K562 (cell line): ENCODE data around the gene CACNA2D3. TPM values are rescaled to one million over a fixed set of nuclear protein-coding genes. Genes with fewer than 3 reads are reported as not detected.

ENCODE experiments used
- ATAC-seq: fragments of 200-7000 bp; cut with Tn5 transposase; 3 replicates; pipeline ENCODE4 v1.9.1; 2020; ENCODE audit warnings: moderate library complexity
- BruUV-seq: library from RNA; stranded (reverse); fragments of 400-500 nt; replicated peaks from 2 replicates; lab custom pipeline; 2021; lab: Mats Ljungman, UMichigan
- CTCF ChIA-PET: fragments of 300-600 bp; formaldehyde crosslinking; extraction: SDS; loops from one replicate; lab custom pipeline; 2021; ENCODE audit warnings: low intra/inter-chr PET ratio; lab: Yijun Ruan, JAX
- POLR2A ChIA-PET: fragments of 300-600, 350-650 bp; sonication (Branson Sonifier 250); formaldehyde crosslinking; extraction: SDS; loops from one replicate; lab custom pipeline; 2021; ENCODE audit warnings: antibody characterized with exemption, inconsistent platforms; lab: Yijun Ruan, JAX
- DNase-seq, 4 experiments: peaks; one replicate each; pipeline versions ENCODE4 v3.0.0 to v3.0.0-alpha.2; 2011 to 2018; ENCODE audit warnings: low spot score in 3 of 4, mixed read lengths in 3 of 4; ENCODE audit errors: extremely low read depth in 1 of 4
- FAIRE-seq: peaks from 2 replicates; lab custom pipeline; 2011; peaks lifted over from hg19 to GRCh38; lab: Jason Lieb, UNC
- H2AFZ ChIP-seq: 2 replicates; pipeline ENCODE4 v1.6.0; 2011; ENCODE audit warnings: low read depth, low read length, control low read depth, inconsistent platforms
- H3K27ac ChIP-seq: fragments of 200-600 bp; 3 replicates; pipeline ENCODE4 v1.8.0; 2011; ENCODE audit warnings: low read depth, mild to moderate bottlenecking, control low read depth, inconsistent platforms, low read length, moderate library complexity, mixed read lengths; ENCODE audit errors: extremely low read depth
- H3K27me3 ChIP-seq, 2 experiments: fragments of 300-600 bp in 1 of 2; 2 replicates in 1 of 2; 3 replicates in 1 of 2; pipeline versions ENCODE4 v1.6.0 to v1.8.0; 2011; ENCODE audit warnings: inconsistent platforms in 2 of 2, low read length in 2 of 2, mild to moderate bottlenecking in 1 of 2, mixed read lengths in 1 of 2, moderate library complexity in 1 of 2; ENCODE audit not compliant: control insufficient read depth in 2 of 2, insufficient read depth in 2 of 2
- H3K36me3 ChIP-seq: fragments of 300-600 bp; 3 replicates; pipeline ENCODE4 v1.8.0; 2011; ENCODE audit warnings: mild to moderate bottlenecking, low read length, inconsistent platforms; ENCODE audit not compliant: control insufficient read depth, insufficient read depth
- H3K4me1 ChIP-seq, 2 experiments: fragments of 200-600 bp in 1 of 2; replicated peaks in 1 of 2; 2 replicates in 1 of 2; 3 replicates in 1 of 2; pipeline versions ENCODE4 v1.5.1 to v1.8.0; 2011; ENCODE audit warnings: inconsistent platforms in 2 of 2, low read length in 2 of 2, mild to moderate bottlenecking in 1 of 2, mixed read lengths in 1 of 2, moderate library complexity in 1 of 2; ENCODE audit not compliant: control insufficient read depth in 2 of 2, insufficient read depth in 2 of 2
- H3K4me2 ChIP-seq: 2 replicates; pipeline ENCODE4 v1.6.1; 2011; ENCODE audit warnings: low read length, control low read depth, inconsistent platforms, mixed read lengths; ENCODE audit not compliant: insufficient read depth
- H3K4me3 ChIP-seq: fragments of 200-600 bp; sonication (generic), shearing (Covaris generic); 2 replicates; pipeline ENCODE4 v1.5.1; 2016; ENCODE audit warnings: control low read depth, inconsistent platforms
- H3K79me2 ChIP-seq: fragments of 200-600 bp; 3 replicates; pipeline ENCODE4 v1.8.0; 2011; ENCODE audit warnings: low read length, inconsistent platforms; ENCODE audit not compliant: control insufficient read depth, insufficient read depth
- H3K9ac ChIP-seq, 2 experiments: 2 replicates each; pipeline versions ENCODE4 v1.6.0 to v1.6.1; 2011; ENCODE audit warnings: low read depth in 2 of 2, low read length in 2 of 2, control low read depth in 1 of 2, inconsistent platforms in 1 of 2, mild to moderate bottlenecking in 1 of 2, mixed read lengths in 1 of 2; ENCODE audit not compliant: insufficient read depth in 1 of 2
- H3K9me1 ChIP-seq: one replicate; pipeline ENCODE4 v1.6.0; 2011; ENCODE audit warnings: inconsistent platforms, mild to moderate bottlenecking, low read length, moderate library complexity; ENCODE audit not compliant: control insufficient read depth, insufficient read depth
- H3K9me3 ChIP-seq: replicated peaks from 2 replicates; pipeline ENCODE4 v1.5.1; 2011; ENCODE audit warnings: low read depth, low read length, inconsistent platforms; ENCODE audit not compliant: control insufficient read depth, insufficient read depth
- H4K20me1 ChIP-seq: replicated peaks from 2 replicates; pipeline ENCODE4 v1.6.1; 2011; ENCODE audit warnings: low read length, inconsistent platforms, mixed read lengths; ENCODE audit not compliant: control insufficient read depth, insufficient read depth
- E2F1 ChIP-seq: sonication (generic); formaldehyde crosslinking; IDR thresholded peaks from 2 replicates; pipeline ENCODE4 v1.8.1; 2023; ENCODE audit warnings: mild to moderate bottlenecking, missing genetic modification reagents, moderate library complexity
- EHMT2 ChIP-seq: fragments of 450-650 bp; IDR thresholded peaks from 2 replicates; pipeline ENCODE4 v1.6.1; 2018; ENCODE audit warnings: antibody characterized with exemption
- EP400 ChIP-seq: fragments of 450-650 bp; IDR thresholded peaks from 2 replicates; pipeline ENCODE4 v1.6.1; 2017; ENCODE audit warnings: antibody characterized with exemption, mild to moderate bottlenecking, moderate library complexity
- SIX5 ChIP-seq, 2 experiments: IDR thresholded peaks; 2 replicates each; pipeline ENCODE4 v1.6.1; 2011; ENCODE audit warnings: low read length in 2 of 2, borderline replicate concordance in 1 of 2, low read depth in 1 of 2, mild to moderate bottlenecking in 1 of 2, moderate library complexity in 1 of 2; ENCODE audit not compliant: insufficient read depth in 1 of 2
- ZFP1 ChIP-seq: fragments of 450-650 bp; formaldehyde crosslinking; IDR thresholded peaks from 2 replicates; pipeline ENCODE4 v1.4.0; 2020; ENCODE audit warnings: mild to moderate bottlenecking, mixed read lengths
- ZNF436 ChIP-seq: fragments of 250-450, 450-650 bp; sonication (Bioruptor Pico); formaldehyde crosslinking; IDR thresholded peaks from 2 replicates; pipeline ENCODE4 v1.7.0; 2020; ENCODE audit warnings: mild to moderate bottlenecking
- ZNF511 ChIP-seq: sonication (generic); formaldehyde crosslinking; IDR thresholded peaks from 2 replicates; pipeline ENCODE4 v1.8.0; 2022; ENCODE audit warnings: mild to moderate bottlenecking, missing genetic modification reagents
- WGBS: fragments of 100-300 bp; shearing (Covaris generic); methylation state at CpG from one replicate; pipeline ENCODE4 v1.1.6; 2016; ENCODE audit warnings: low coverage, mixed read lengths; ENCODE audit not compliant: insufficient coverage; ENCODE audit errors: missing lambda C conversion rate; 5-methylcytosine and 5-hydroxymethylcytosine counted together
- in situ Hi-C: fragments of 300-500 bp; cut with MboI; formaldehyde crosslinking; loops from 4 replicates; pipeline ENCODE4 v1.15.0; 2018; ENCODE audit warnings: inconsistent platforms, mixed read lengths
- intact Hi-C: fragments of 100-400 bp; cut with micrococcal nuclease; formaldehyde crosslinking; loops from 2 replicates; pipeline ENCODE4 v1.14.2; 2022
- polyA plus RNA-seq, 8 experiments: library from polyadenylated mRNA; depleted of rRNA in 4 of 8; stranded (reverse) in 5 of 8; unstranded in 3 of 8; fragments of >200 nt; fragmentation: Nextera tagmentation in 2 of 8; fragmentation: Illumina TruSeq in 1 of 8; extraction: Ambion mirVana in 2 of 8; extraction: Trizol in 1 of 8; gene quantifications; 2 replicates each; pipeline versions ENCODE4 v1.2.1 to v1.2.3, GENCODE V29; 2011 to 2014; ENCODE audit warnings: inconsistent platforms in 1 of 8, missing spikeins in 1 of 8
- total RNA-seq, 7 experiments: library from RNA; depleted of rRNA in 6 of 7; stranded (reverse); fragments of >200 nt in 6 of 7; fragmentation: Illumina TruSeq in 2 of 7; extraction: Trizol in 2 of 7; gene quantifications; 2 replicates each; pipeline versions ENCODE4 v1.2.1 to v1.2.3, GENCODE V29; 2011 to 2021; ENCODE audit warnings: low replicate concordance in 1 of 7
- TF ChIP-seq, protein P1 (sequence below): fragments of 250-450 bp; sonication (Bioruptor Pico); IDR thresholded peaks from 2 replicates; pipeline ENCODE4 v1.9.0; 2021; ENCODE audit warnings: mild to moderate bottlenecking, inconsistent platforms
- TF ChIP-seq, protein P2 (sequence below): fragments of 250-450 bp; sonication (Bioruptor Pico); IDR thresholded peaks from 2 replicates; pipeline ENCODE4 v1.4.0; 2020; ENCODE audit warnings: mild to moderate bottlenecking, moderate library complexity

Gene CACNA2D3
- total and polyA plus RNA-seq, 9 of the 15 experiments (the other 6 are each of a cell fraction or from before 2014, with no cell fraction given) = 0.01 TPM; not detected in 8

GRCh38 chr3:54085936-54086335, 36.4 kb upstream of the CACNA2D3 start:
- CTCF ChIA-PET = no interaction called here
- POLR2A ChIA-PET = no interaction called here
- Histone ChIP-seq H3K4me3 (no peak overlapping the region), H3K79me2 (no peaks in the 10 kb centered on the region), H3K4me1 (no peaks in the 10 kb centered on the region), H3K27me3 (peaks cover 2 to 19% of the 10 kb centered on the region in 2 experiments; a peak in 4 of 5 replicates), H3K9me1 (no peaks in the 10 kb centered on the region), H4K20me1 (no peaks in the 10 kb centered on the region), H3K4me2 (no peak overlapping the region), H3K9me3 (no peaks in the 10 kb centered on the region), H2AFZ (no peak overlapping the region), H3K27ac (no peak overlapping the region), H3K9ac (no peak overlapping the region), H3K36me3 (no peaks in the 10 kb centered on the region)
- no TSS peak for BruUV-seq
- TF ChIP-seq, protein P1, sequence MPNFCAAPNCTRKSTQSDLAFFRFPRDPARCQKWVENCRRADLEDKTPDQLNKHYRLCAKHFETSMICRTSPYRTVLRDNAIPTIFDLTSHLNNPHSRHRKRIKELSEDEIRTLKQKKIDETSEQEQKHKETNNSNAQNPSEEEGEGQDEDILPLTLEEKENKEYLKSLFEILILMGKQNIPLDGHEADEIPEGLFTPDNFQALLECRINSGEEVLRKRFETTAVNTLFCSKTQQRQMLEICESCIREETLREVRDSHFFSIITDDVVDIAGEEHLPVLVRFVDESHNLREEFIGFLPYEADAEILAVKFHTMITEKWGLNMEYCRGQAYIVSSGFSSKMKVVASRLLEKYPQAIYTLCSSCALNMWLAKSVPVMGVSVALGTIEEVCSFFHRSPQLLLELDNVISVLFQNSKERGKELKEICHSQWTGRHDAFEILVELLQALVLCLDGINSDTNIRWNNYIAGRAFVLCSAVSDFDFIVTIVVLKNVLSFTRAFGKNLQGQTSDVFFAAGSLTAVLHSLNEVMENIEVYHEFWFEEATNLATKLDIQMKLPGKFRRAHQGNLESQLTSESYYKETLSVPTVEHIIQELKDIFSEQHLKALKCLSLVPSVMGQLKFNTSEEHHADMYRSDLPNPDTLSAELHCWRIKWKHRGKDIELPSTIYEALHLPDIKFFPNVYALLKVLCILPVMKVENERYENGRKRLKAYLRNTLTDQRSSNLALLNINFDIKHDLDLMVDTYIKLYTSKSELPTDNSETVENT = no peak
- TF ChIP-seq, protein P2, sequence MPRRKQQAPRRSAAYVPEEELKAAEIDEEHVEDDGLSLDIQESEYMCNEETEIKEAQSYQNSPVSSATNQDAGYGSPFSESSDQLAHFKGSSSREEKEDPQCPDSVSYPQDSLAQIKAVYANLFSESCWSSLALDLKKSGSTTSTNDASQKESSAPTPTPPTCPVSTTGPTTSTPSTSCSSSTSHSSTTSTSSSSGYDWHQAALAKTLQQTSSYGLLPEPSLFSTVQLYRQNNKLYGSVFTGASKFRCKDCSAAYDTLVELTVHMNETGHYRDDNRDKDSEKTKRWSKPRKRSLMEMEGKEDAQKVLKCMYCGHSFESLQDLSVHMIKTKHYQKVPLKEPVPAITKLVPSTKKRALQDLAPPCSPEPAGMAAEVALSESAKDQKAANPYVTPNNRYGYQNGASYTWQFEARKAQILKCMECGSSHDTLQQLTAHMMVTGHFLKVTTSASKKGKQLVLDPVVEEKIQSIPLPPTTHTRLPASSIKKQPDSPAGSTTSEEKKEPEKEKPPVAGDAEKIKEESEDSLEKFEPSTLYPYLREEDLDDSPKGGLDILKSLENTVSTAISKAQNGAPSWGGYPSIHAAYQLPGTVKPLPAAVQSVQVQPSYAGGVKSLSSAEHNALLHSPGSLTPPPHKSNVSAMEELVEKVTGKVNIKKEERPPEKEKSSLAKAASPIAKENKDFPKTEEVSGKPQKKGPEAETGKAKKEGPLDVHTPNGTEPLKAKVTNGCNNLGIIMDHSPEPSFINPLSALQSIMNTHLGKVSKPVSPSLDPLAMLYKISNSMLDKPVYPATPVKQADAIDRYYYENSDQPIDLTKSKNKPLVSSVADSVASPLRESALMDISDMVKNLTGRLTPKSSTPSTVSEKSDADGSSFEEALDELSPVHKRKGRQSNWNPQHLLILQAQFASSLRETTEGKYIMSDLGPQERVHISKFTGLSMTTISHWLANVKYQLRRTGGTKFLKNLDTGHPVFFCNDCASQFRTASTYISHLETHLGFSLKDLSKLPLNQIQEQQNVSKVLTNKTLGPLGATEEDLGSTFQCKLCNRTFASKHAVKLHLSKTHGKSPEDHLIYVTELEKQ (CRISPR knock-in tag) = no peak
- TF ChIP-seq ZNF436 (CRISPR knock-in tag) = no peak
- no peak for TF ChIP-seq ZFP1 (CRISPR knock-in tag)
- TF ChIP-seq EP400 = no peak
- no peak for TF ChIP-seq SIX5 (IDR thresholded peaks at IDR 0.05; ENCODE audit: borderline replicate concordance in 1 of 2, insufficient read depth in 1 of 2, low read depth in 1 of 2, low read length in 2 of 2)
- TF ChIP-seq ZNF511 (CRISPR knock-in tag) = no peak
- no peak for TF ChIP-seq EHMT2
- TF ChIP-seq E2F1 (CRISPR knock-in tag) = no peak
- 0% methylated on average over 5 of the region's 6 CpGs for WGBS
- in situ Hi-C loops = no loop called here
- DNase-seq (no peak), FAIRE-seq (no peak), ATAC-seq (no peak)
- intact Hi-C loops = no loop called here
